Measurements from ENCODE around the gene ABCC9.

DNA sequence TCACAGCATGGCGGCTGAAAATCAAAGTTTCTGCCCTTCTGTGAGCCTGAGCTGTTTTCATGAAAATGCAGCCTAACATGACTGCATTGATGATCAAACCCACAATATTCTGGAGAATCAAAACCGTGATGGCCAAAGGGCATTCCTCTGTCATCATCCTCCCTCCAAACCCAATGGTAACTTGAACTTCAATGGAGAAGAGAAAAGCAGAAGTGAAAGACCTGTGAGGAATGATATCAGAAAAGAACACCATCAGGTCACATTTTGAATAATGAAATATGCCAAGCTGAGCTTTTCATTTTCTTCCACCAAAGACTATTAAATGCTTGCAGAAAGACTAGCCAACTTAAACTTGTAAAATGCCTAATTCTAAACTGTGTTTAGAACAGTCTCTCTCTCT is 174.8 kb downstream of the ABCC9 start:
- TF ChIP-seq, protein P1, sequence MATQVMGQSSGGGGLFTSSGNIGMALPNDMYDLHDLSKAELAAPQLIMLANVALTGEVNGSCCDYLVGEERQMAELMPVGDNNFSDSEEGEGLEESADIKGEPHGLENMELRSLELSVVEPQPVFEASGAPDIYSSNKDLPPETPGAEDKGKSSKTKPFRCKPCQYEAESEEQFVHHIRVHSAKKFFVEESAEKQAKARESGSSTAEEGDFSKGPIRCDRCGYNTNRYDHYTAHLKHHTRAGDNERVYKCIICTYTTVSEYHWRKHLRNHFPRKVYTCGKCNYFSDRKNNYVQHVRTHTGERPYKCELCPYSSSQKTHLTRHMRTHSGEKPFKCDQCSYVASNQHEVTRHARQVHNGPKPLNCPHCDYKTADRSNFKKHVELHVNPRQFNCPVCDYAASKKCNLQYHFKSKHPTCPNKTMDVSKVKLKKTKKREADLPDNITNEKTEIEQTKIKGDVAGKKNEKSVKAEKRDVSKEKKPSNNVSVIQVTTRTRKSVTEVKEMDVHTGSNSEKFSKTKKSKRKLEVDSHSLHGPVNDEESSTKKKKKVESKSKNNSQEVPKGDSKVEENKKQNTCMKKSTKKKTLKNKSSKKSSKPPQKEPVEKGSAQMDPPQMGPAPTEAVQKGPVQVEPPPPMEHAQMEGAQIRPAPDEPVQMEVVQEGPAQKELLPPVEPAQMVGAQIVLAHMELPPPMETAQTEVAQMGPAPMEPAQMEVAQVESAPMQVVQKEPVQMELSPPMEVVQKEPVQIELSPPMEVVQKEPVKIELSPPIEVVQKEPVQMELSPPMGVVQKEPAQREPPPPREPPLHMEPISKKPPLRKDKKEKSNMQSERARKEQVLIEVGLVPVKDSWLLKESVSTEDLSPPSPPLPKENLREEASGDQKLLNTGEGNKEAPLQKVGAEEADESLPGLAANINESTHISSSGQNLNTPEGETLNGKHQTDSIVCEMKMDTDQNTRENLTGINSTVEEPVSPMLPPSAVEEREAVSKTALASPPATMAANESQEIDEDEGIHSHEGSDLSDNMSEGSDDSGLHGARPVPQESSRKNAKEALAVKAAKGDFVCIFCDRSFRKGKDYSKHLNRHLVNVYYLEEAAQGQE (IDR thresholded peaks at IDR 0.05; ENCODE audit: insufficient read depth in 1 of 2, low read depth in 2 of 2, low read length in 1 of 2) = no peak
- TF ChIP-seq POLR2AphosphoS5 (IDR thresholded peaks at IDR 0.05; ENCODE audit: low read depth, low read length) = no peak
